Right atrium auricular region (tissue), 2 donors: ENCODE measurements around the gene UBAP2L. TPM values are rescaled to one million over a fixed set of nuclear protein-coding genes. Genes with fewer than 3 reads are reported as not detected.

Experiments
- DNase-seq: peaks from one replicate; pipeline ENCODE4 v3.0.0-alpha.2; 2019; ENCODE audit warnings: low spot score
- H3K27ac ChIP-seq, 2 donors: fragments of 200-600 bp; sonication (generic); 1 replicate in 1 of 2; 2 replicates in 1 of 2; pipeline ENCODE4 v1.5.1; 2016 to 2019
- H3K27me3 ChIP-seq, 2 donors: fragments of 200-600 bp; sonication (generic); one replicate each; pipeline versions ENCODE4 v1.5.1 to v1.6.0; 2017 to 2019
- H3K36me3 ChIP-seq: fragments of 200-600 bp; sonication (generic); one replicate; pipeline ENCODE4 v1.5.1; 2016
- H3K4me1 ChIP-seq, 2 donors: fragments of 200-600 bp; sonication (generic); one replicate each; pipeline versions ENCODE4 v1.5.1 to v1.6.0; 2017 to 2019
- H3K4me3 ChIP-seq, 2 donors: fragments of 200-600 bp; sonication (generic); 1 replicate in 1 of 2; 2 replicates in 1 of 2; pipeline ENCODE4 v1.5.1; 2017 to 2019; ENCODE audit warnings: mild to moderate bottlenecking in 1 of 2, moderate library complexity in 1 of 2
- H3K9me3 ChIP-seq, 2 donors: fragments of 200-600 bp; sonication (generic); one replicate each; pipeline ENCODE4 v1.5.1; 2019
- CTCF ChIP-seq, 2 donors: fragments of 200-600 bp; sonication (generic); IDR thresholded peaks; one replicate each; pipeline ENCODE4 v1.5.1; 2019; ENCODE audit warnings: antibody characterized with exemption in 2 of 2
- total RNA-seq, 2 donors: library from RNA; depleted of rRNA; stranded (reverse); fragments of >200 nt; gene quantifications; one replicate each; pipeline ENCODE4 v1.1.0, GENCODE V29; 2016

UBAP2L gene
- total RNA-seq, 2 donors from 2014 or later, result 48.9 to 58.6 TPM

GRCh38 chr1:154241703-154242351 lies 21.1 kb downstream of the UBAP2L start:
- Histone ChIP-seq H3K27ac (no peak overlapping the region), H3K4me1 (no peaks in the 10 kb centered on the region), H3K9me3 (no peaks in the 10 kb centered on the region), H3K36me3 (peaks cover 80% of the 10 kb centered on the region), H3K4me3 (no peak overlapping the region), H3K27me3 (no peaks in the 10 kb centered on the region)
- no peak for DNase-seq
- TF ChIP-seq CTCF (IDR thresholded peaks at IDR 0.05), result no peak

- Histone ChIP-seq H3K27me3 (no peaks in the 10 kb centered on the region), H3K27ac (no peak overlapping the region), H3K36me3 (peaks cover 100% of the 10 kb centered on the region), H3K9me3 (no peaks in the 10 kb centered on the region), H3K4me1 (no peaks in the 10 kb centered on the region), H3K4me3 (no peak overlapping the region)
- no peak for TF ChIP-seq CTCF (IDR thresholded peaks at IDR 0.05)
- no peak for DNase-seq
Observed at GRCh38 chr1:154253671-154254070, 32.9 kb downstream of the UBAP2L start.

GRCh38 chr1:154256686-154257085 lies 35.9 kb downstream of the UBAP2L start:
- Histone ChIP-seq H3K9me3 (no peaks in the 10 kb centered on the region), H3K27me3 (no peaks in the 10 kb centered on the region), H3K4me3 (no peak overlapping the region), H3K27ac (no peak overlapping the region), H3K4me1 (no peaks in the 10 kb centered on the region), H3K36me3 (peaks cover 100% of the 10 kb centered on the region)
- no peak for TF ChIP-seq CTCF (IDR thresholded peaks at IDR 0.05)
- DNase-seq, result no peak

GRCh38 chr1:154258784-154259183 lies 38.0 kb downstream of the UBAP2L start:
- Histone ChIP-seq H3K27me3 (no peaks in the 10 kb centered on the region), H3K27ac (no peak overlapping the region), H3K9me3 (no peaks in the 10 kb centered on the region), H3K4me3 (no peak overlapping the region), H3K4me1 (no peaks in the 10 kb centered on the region), H3K36me3 (peaks cover 100% of the 10 kb centered on the region)
- no peak for DNase-seq
- no peak for TF ChIP-seq CTCF (IDR thresholded peaks at IDR 0.05)

GRCh38 chr1:154260127-154260526 lies 39.4 kb downstream of the UBAP2L start:
- no peak for DNase-seq
- Histone ChIP-seq H3K9me3 (no peaks in the 10 kb centered on the region), H3K4me3 (no peak overlapping the region), H3K27ac (no peak overlapping the region), H3K4me1 (no peaks in the 10 kb centered on the region), H3K27me3 (no peaks in the 10 kb centered on the region), H3K36me3 (peaks cover 99% of the 10 kb centered on the region)
- no peak for TF ChIP-seq CTCF (IDR thresholded peaks at IDR 0.05)
